Esophagus muscularis mucosa (tissue), 4 donors: ENCODE results near the gene B3GALNT2. TPM values are rescaled to one million over a fixed set of nuclear protein-coding genes. Genes with fewer than 3 reads are reported as not detected.
"Not testable (repeated sequence)": the region's sequence is repeated elsewhere in the genome, so short reads cannot be mapped to it uniquely, and the experiment has no call there.

Source experiments
- DNase-seq: peaks from one replicate; pipeline ENCODE4 v3.0.0-alpha.2; 2017; ENCODE audit errors: extremely low spot score
- H3K27ac ChIP-seq, 4 donors: fragments of 200-600 bp; sonication (generic); replicated peaks in 1 of 4; 1 replicate in 3 of 4; 2 replicates in 1 of 4; pipeline ENCODE4 v1.5.1; 2016 to 2019; ENCODE audit warnings: mild to moderate bottlenecking in 1 of 4
- H3K27me3 ChIP-seq, 4 donors: fragments of 200-600 bp; sonication (generic); one replicate each; pipeline versions ENCODE4 v1.5.1 to v1.6.0; 2016 to 2019
- H3K36me3 ChIP-seq, 4 donors: fragments of 200-600 bp; sonication (generic); one replicate each; pipeline ENCODE4 v1.5.1; 2016 to 2019
- H3K4me1 ChIP-seq, 4 donors: fragments of 200-600 bp; sonication (generic); one replicate each; pipeline ENCODE4 v1.5.1; 2016 to 2019
- H3K4me3 ChIP-seq, 4 donors: fragments of 200-600 bp; sonication (generic); 1 replicate in 2 of 4; 2 replicates in 2 of 4; pipeline ENCODE4 v1.5.1; 2016 to 2019; ENCODE audit warnings: mild to moderate bottlenecking in 4 of 4, moderate library complexity in 1 of 4
- H3K9me3 ChIP-seq, 4 donors: fragments of 200-600 bp; sonication (generic); 1 replicate in 3 of 4; 2 replicates in 1 of 4; pipeline ENCODE4 v1.5.1; 2016 to 2019
- EP300 ChIP-seq: sonication (generic); formaldehyde crosslinking; IDR thresholded peaks from one replicate; pipeline ENCODE4 v1.6.1; 2017; ENCODE audit warnings: antibody characterized with exemption
- POLR2A ChIP-seq: fragments of 450-650 bp; IDR thresholded peaks from one replicate; pipeline ENCODE4 v1.6.1; 2017; ENCODE audit warnings: antibody characterized with exemption, moderate library complexity, mild to moderate bottlenecking, low read depth
- POLR2AphosphoS5 ChIP-seq, 2 donors: sonication (generic); formaldehyde crosslinking; IDR thresholded peaks; one replicate each; pipeline ENCODE4 v1.6.1; 2017; ENCODE audit warnings: antibody characterized with exemption in 2 of 2
- WGBS: methylation state at CpG from one replicate; pipeline ENCODE4 v1.1.5; 2018; 5-methylcytosine and 5-hydroxymethylcytosine counted together
- intact Hi-C: fragments of 100-400 bp; cut with DNase I; formaldehyde crosslinking; loops from one replicate; pipeline ENCODE4 v1.15.1; 2023
- total RNA-seq, 4 donors: library from RNA; depleted of rRNA; stranded (reverse); fragments of >200 nt; gene quantifications; one replicate each; pipeline versions ENCODE4 v1.1.0 to v1.2.1, GENCODE V29; 2016
- TF ChIP-seq, protein P1 (sequence below), 3 experiments: fragments of 200-600 bp in 2 of 3; fragments of 450-650 bp in 1 of 3; sonication (generic) in 2 of 3; IDR thresholded peaks; one replicate each; pipeline ENCODE4 v1.5.1; 2017 to 2019; ENCODE audit warnings: antibody characterized with exemption in 3 of 3, mild to moderate bottlenecking in 2 of 3, moderate library complexity in 1 of 3

B3GALNT2 gene
- total RNA-seq, 4 donors from 2014 or later = 49.0 to 68.4 (median 55.5) TPM

DNA sequence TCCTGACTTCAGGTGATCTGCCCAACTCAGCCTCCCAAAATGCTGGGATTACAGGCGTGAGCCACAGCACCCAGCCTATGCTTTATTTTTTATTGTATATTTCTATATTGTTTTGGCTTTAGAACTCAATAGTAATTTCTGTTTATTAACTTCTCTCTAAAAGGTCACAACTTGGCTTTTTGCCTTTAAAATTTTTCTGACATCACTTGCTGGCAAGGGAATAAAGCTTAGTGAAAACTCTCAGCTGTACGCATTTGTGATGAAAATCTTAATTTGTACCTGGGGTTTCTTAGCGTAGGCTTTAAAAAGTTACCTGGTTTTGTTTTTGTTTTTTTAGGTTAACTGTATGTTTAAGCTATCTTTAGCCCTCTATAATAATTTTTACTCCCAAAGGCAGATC is 36.2 kb downstream of the B3GALNT2 start:
- intact Hi-C loops = no loop called here
- no peak overlapping the region for H3K27ac ChIP-seq
- no peak for TF ChIP-seq EP300
- H3K9me3 ChIP-seq = no peaks in the 10 kb centered on the region
- H3K36me3 ChIP-seq = peaks cover 0 to 66% (median 35%) of the 10 kb centered on the region in 4 donors
- H3K27me3 ChIP-seq = no peaks in the 10 kb centered on the region
- H3K4me3 ChIP-seq = no peak overlapping the region
- 57% methylated on average over 3 of the region's 3 CpGs for WGBS
- peaks cover 0 to 8% (median 3%) of the 10 kb centered on the region in 4 donors for H3K4me1 ChIP-seq
- no peak for DNase-seq

DNA sequence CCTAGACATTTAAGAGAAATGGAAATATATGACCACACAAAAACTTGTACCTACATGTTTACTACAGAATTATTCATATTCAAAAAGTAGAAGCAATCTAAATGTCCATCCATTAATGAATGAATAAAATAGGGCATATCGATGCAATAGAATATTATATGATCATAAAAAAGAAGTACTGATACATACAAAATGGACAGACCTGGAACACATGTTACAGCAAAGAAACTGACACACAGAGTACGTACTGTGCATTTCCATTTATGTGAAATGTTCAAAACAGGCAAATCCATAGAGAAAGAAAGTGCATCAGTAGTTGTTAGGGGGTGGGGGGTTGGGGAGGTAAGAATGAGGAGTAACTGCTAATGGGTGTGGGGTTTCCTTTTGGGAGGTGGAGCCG is 39.2 kb downstream of the B3GALNT2 start:
- intact Hi-C loops = no loop called here

DNA sequence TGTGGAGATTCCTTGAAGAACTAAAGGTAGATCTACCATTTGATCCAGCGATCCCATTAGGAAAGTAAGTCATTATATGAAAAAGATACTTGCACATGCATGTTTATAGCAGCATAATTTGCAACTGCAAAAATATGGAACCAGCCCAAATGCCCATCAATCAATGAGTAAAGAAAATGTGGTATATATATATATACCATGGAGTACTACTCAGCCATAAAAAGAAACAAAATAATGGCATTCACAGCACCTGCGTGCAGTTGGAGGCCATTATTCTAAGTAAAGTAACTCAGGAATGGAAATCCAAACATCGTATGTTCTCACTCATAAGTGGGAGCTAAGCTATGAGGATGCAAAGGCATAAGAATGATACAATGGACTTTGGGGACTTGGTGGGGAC is 41.4 kb downstream of the B3GALNT2 start:
- H3K36me3 ChIP-seq = peaks cover 0 to 55% (median 14%) of the 10 kb centered on the region in 4 donors
- intact Hi-C loops, H3K27me3 ChIP-seq, DNase-seq, H3K4me3 ChIP-seq, H3K27ac ChIP-seq, H3K4me1 ChIP-seq, H3K9me3 ChIP-seq: not testable (repeated sequence)
- WGBS = 100% methylated on average over 3 of the region's 3 CpGs

More for the DNA sequence above, 39.2 kb downstream of the B3GALNT2 start:
- Histone ChIP-seq H3K9me3 (no peaks in the 10 kb centered on the region), H3K4me1 (peaks cover 0 to 8% (median 3%) of the 10 kb centered on the region in 4 donors), H3K27me3 (no peaks in the 10 kb centered on the region), H3K27ac (no peak overlapping the region), H3K36me3 (peaks cover 0 to 63% (median 21%) of the 10 kb centered on the region in 4 donors), H3K4me3 (no peak overlapping the region)
- WGBS = 94% methylated on average over 3 of the region's 3 CpGs
- no peak for DNase-seq
- no peak for TF ChIP-seq EP300
- TF ChIP-seq, protein P1, sequence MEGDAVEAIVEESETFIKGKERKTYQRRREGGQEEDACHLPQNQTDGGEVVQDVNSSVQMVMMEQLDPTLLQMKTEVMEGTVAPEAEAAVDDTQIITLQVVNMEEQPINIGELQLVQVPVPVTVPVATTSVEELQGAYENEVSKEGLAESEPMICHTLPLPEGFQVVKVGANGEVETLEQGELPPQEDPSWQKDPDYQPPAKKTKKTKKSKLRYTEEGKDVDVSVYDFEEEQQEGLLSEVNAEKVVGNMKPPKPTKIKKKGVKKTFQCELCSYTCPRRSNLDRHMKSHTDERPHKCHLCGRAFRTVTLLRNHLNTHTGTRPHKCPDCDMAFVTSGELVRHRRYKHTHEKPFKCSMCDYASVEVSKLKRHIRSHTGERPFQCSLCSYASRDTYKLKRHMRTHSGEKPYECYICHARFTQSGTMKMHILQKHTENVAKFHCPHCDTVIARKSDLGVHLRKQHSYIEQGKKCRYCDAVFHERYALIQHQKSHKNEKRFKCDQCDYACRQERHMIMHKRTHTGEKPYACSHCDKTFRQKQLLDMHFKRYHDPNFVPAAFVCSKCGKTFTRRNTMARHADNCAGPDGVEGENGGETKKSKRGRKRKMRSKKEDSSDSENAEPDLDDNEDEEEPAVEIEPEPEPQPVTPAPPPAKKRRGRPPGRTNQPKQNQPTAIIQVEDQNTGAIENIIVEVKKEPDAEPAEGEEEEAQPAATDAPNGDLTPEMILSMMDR (IDR thresholded peaks at IDR 0.05) = no peak
- TF ChIP-seq POLR2AphosphoS5 (IDR thresholded peaks at IDR 0.05) = no peak
- no peak for TF ChIP-seq POLR2A

DNA sequence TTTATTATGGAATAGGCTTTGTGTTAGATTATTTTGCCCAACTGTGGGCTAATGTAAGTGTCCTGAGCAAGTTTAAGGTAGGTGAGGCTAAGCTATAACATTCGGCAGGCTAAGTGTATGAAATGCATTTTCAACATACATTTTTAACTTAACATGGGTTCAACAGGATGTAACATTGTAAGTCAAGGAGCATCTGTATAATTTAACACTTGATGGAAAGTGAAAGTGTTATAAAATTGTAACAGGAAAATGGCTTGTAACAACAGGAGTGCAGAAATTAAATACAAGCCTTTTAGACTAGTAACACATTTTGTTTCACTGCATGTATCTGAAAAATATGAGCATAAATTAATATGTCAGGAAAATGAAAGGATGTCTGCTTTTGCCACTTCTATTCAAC is 42.3 kb downstream of the B3GALNT2 start:
- TF ChIP-seq POLR2AphosphoS5 (IDR thresholded peaks at IDR 0.05) = no peak
- TF ChIP-seq, protein P1 (IDR thresholded peaks at IDR 0.05) = no peak
- TF ChIP-seq EP300 = no peak
- TF ChIP-seq POLR2A = no peak
- Histone ChIP-seq H3K27ac (no peak overlapping the region), H3K4me3 (no peak overlapping the region), H3K9me3 (no peaks in the 10 kb centered on the region), H3K36me3 (peaks cover 0 to 51% (median 12%) of the 10 kb centered on the region in 4 donors), H3K4me1 (no peaks in the 10 kb centered on the region), H3K27me3 (no peaks in the 10 kb centered on the region)
- intact Hi-C loops = no loop called here
- DNase-seq = no peak
- WGBS = 76% methylated on average over 1 of the region's 1 CpG

DNA sequence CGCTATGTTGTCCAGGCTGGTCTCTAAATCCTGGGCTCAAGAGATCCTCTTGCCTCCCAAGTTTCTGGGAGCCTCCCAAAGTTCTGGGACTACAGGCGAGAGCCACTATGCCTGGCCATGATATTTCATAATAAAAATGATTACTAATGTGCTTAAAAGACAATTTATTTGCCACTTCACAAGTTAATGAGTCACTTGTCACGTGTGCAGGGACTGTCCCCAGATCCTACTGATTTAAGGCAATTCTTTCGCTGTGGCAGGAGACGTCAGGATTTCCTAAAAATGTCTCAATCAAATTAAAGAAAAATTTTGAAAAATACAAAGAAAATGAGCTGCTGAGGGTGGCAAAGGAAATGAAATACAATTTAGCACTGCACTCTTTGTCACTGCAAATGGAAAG is 43.5 kb downstream of the B3GALNT2 start:
- WGBS = 84% methylated on average over 5 of the region's 5 CpGs
- H3K4me1 ChIP-seq = peaks cover 0 to 9% (median 6%) of the 10 kb centered on the region in 4 donors
- H3K27me3 ChIP-seq = no peaks in the 10 kb centered on the region
- DNase-seq = no peak
- no peak overlapping the region for H3K4me3 ChIP-seq
- H3K36me3 ChIP-seq = peaks cover 0 to 43% (median 12%) of the 10 kb centered on the region in 4 donors
- TF ChIP-seq POLR2AphosphoS5 (IDR thresholded peaks at IDR 0.05) (no peak), EP300 (no peak), POLR2A (no peak)
- TF ChIP-seq, protein P1 (IDR thresholded peaks at IDR 0.05) = no peak
- H3K27ac ChIP-seq = no peak overlapping the region
- intact Hi-C loops = no loop called here
- no peaks in the 10 kb centered on the region for H3K9me3 ChIP-seq

DNA sequence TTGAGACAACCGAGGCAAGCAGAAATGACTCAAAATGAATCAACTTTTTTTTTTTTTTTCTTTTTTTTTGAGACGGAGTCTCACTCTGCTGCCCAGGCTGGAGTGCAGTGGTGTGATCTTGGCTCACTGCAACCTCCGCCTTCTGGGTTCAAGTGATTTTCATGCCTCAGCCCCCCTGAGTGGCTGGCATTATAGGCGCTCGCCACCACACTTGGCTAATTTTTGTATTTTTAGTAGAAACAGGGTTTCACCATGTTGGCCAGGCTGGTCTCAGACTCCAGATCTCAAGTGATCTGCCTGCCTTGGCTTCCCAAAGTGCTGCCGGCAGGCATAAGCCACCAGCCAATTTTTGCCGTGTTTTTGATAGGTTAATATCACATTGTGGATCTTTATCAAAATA is 46.4 kb downstream of the B3GALNT2 start:
- DNase-seq, H3K27ac ChIP-seq, H3K4me3 ChIP-seq, H3K9me3 ChIP-seq, H3K27me3 ChIP-seq, intact Hi-C loops: not testable (repeated sequence)
- Histone ChIP-seq H3K36me3 (peaks cover 7 to 43% (median 24%) of the 10 kb centered on the region in 4 donors), H3K4me1 (peaks cover 0 to 11% (median 9%) of the 10 kb centered on the region in 4 donors)
- WGBS = 95% methylated on average over 7 of the region's 7 CpGs
